GM13977 (cell line): ENCODE results near the gene ARID5B.

Experiments used
- DNase-seq: peaks from one replicate; pipeline ENCODE4 v3.0.0; 2012; ENCODE audit warnings: low spot score
- in situ Hi-C: fragments of 300-500 bp; cut with MboI; formaldehyde crosslinking; loops from one replicate; pipeline ENCODE4 v1.12.0; 2022; ENCODE audit warnings: low sequenced_read_pairs, low pct_unique_long_range_greater_than_20kb, mixed read lengths, inconsistent platforms; ENCODE audit not compliant: unreplicated experiment
- TF ChIP-seq, protein P1 (sequence below): IDR thresholded peaks from 2 replicates; pipeline ENCODE4 v1.5.1; 2012; ENCODE audit warnings: mild to moderate bottlenecking, control low read depth; ENCODE audit not compliant: insufficient read depth; ENCODE audit errors: extremely low read depth, missing control alignments

Gene ARID5B

DNA sequence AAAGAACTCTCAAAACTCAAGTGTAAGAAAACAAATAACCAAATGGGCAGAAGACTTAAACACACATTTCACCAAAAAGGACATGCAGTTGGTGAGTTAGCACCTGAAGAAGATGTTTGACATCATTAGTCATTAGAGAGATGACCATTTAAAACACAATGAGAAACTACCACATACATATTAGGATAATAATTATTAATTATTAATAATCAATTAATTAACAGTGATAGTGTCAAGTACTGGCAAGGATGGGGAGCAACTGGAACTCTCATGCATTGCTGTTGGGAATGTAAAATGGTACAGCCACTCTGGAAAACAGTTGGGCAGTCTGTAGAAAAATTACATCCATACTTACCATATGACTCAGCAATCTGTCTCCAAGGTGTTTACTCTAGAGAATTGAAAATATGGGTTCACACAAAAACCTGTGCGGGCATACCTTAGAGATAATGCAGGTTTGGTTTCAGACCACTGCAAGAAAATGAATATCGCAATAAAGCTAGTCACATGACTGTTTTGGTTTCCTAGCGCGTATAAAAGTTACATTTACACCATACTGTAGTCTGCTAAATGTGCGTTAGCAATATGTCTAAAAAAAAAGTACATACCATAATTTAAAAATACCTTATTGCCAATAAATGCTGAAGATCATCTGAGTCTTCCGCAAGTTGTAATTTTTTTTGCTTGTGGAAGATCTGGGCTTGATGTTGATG, 30.3 kb downstream of the ARID5B start:
- DNase-seq, result no peak
- TF ChIP-seq, protein P1, sequence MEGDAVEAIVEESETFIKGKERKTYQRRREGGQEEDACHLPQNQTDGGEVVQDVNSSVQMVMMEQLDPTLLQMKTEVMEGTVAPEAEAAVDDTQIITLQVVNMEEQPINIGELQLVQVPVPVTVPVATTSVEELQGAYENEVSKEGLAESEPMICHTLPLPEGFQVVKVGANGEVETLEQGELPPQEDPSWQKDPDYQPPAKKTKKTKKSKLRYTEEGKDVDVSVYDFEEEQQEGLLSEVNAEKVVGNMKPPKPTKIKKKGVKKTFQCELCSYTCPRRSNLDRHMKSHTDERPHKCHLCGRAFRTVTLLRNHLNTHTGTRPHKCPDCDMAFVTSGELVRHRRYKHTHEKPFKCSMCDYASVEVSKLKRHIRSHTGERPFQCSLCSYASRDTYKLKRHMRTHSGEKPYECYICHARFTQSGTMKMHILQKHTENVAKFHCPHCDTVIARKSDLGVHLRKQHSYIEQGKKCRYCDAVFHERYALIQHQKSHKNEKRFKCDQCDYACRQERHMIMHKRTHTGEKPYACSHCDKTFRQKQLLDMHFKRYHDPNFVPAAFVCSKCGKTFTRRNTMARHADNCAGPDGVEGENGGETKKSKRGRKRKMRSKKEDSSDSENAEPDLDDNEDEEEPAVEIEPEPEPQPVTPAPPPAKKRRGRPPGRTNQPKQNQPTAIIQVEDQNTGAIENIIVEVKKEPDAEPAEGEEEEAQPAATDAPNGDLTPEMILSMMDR, result no peak
- in situ Hi-C loops, result no loop called here

DNA sequence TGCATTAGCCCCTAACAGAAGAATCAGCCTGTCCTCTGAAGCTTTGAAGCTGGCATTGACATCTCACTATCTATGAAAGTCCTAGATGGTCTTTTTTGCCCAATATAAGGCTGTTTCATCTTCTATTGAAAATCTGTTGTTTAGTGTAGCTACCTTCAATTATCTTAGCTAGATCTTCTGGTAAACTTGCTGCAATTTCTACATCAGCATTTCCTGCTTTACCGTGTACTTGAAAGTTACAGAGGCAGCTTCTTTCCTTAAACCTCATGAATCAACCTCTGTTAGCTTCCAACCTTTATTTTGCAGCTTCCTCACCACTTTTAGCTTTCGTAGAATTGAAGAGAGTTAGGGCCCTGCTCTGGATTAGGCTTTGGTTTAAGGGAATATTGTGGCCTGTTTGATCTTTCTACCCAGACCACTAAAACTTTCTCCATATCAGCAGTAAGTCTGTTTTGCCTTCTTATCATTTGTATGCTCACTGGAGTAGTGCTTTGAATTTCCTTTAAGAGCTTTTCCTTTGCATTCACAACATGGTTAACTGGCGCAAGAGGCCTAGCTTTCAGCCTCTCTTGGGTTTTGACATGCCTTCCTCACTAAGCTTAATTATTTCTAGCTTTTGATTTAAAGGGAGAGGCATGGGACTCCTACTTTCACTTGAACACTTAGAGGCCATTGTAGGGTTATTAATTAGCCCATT, 32.5 kb downstream of the ARID5B start:
- DNase-seq, result no peak
- TF ChIP-seq, protein P1, result no peak
- in situ Hi-C loops, result no loop called here

DNA sequence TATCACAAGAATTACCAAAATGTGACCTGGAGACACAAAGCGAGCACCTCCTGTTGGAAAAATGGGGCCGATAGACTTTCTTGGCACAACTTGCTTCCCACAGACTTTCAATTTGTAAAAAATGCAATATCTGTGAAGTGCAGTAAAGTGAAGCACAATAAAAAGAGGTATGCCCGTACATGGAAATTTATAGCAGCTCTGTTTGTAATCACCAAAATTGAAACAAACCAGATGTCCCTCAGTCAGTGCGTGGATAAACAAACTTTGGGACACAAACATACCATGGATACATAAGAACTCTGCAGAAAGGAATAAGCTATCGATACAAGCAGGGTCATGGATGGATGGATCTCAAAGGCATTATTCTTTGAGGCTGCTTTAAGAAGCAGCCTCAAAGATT, 33.6 kb downstream of the ARID5B start:
- in situ Hi-C loops, result no loop called here
- DNase-seq, result no peak
- TF ChIP-seq, protein P1, result no peak

DNA sequence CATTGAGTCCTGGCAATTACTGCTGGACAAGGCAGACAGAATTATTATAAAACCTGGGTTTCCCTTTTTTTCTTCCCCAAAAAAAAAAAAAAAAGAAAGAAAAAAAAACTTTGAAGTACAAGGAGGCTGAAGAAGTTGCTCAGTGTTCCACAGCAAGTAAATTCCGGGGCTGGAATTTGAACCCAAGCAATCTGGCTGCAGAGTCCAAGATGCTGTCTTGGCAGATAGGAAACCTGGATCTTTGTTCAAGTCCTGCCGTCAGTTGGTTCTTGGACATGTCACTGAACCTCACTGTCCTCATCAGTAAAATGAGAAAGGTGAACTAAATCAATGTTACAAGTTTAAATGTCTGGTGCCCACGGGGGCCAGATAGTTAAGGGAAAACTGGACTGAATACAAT, 35.3 kb downstream of the ARID5B start:
- no peak for DNase-seq
- TF ChIP-seq, protein P1, result no peak
- in situ Hi-C loops, result no loop called here

DNA sequence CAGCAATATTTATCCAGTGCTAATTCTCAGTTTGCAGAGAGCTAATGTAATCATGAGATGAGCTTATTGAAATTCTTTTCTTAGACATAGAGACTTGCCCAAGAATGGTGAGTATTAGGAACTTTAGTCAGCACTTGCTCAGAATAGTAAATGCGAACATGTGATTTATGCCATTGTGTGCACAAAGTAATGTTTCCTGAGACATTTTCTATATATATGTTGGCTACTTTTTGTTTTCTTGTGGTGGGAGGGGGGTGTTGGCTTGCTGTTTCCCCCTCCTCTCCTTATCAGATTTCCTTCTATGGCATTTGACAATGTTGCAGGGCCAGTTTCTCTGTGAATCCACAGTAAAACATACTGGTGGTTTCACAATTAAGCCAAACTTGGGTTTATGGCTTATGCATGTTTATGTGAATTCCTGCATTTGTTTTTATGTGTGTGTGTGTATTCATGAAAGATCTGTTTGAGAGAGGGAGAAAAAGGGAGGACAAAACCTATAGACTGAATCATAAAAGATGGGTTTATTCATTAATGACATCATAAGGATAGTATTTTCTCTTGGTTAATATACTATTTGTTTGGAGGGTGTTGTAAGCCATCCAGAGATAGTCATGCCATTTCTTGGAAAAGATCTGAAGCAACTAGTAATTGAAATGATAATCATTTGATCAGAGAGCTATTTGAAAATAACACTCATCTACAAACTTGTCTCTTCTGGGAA, 36.3 kb downstream of the ARID5B start:
- TF ChIP-seq, protein P1, result no peak
- no peak for DNase-seq

DNA sequence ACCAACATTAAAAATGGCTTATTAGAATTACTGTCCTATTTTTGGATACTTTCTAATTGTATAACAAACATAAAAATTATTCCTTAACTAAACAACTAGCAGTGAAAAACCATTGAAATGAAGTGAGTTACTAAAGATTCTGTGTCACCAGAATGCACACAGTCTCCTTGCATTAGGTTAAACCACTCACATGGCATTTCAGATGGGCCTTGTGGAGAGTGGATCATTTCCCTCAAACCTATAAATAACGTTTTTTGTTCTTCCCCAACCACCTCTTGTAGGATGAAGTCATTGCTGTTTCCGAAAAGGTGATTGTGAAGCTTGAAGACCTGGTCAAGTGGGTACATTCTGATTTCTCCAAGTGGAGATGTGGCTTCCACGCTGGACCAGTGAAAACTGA, 38.4 kb downstream of the ARID5B start:
- TF ChIP-seq, protein P1, result no peak
- in situ Hi-C loops, result no loop called here
- no peak for DNase-seq

More for the DNA sequence above, 36.3 kb downstream of the ARID5B start:
- in situ Hi-C loops, result no loop called here
